Measurements from ENCODE around the gene DPH3. TPM values are rescaled to one million over a fixed set of nuclear protein-coding genes. Genes with fewer than 3 reads are reported as not detected.

Gene DPH3
- total RNA-seq, 1 donor from 2014 or later: 15.0 TPM

DNA sequence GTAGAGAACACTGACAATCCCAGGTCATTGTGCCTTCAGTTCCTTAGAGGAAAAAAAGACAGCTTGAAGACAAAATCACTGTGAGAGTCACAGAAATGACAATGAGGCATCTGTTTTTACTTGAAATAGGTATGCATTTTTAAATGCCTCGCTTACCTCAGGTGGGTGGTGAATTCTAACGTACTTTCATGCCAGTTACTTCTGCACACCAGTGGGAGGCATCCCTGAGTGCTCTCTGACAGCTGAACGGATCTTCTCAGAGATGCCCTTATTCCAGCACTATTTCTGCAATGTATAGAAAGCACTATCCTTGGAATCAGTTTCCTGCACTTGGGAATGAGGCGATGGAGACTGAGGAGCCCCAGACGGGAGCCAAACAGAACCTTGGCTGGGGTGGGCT lies 16.2 kb downstream of the DPH3 start:
- FAIRE-seq (no peak), DNase-seq (ENCODE audit: low read depth) (no peak)
- TF ChIP-seq, protein P1, sequence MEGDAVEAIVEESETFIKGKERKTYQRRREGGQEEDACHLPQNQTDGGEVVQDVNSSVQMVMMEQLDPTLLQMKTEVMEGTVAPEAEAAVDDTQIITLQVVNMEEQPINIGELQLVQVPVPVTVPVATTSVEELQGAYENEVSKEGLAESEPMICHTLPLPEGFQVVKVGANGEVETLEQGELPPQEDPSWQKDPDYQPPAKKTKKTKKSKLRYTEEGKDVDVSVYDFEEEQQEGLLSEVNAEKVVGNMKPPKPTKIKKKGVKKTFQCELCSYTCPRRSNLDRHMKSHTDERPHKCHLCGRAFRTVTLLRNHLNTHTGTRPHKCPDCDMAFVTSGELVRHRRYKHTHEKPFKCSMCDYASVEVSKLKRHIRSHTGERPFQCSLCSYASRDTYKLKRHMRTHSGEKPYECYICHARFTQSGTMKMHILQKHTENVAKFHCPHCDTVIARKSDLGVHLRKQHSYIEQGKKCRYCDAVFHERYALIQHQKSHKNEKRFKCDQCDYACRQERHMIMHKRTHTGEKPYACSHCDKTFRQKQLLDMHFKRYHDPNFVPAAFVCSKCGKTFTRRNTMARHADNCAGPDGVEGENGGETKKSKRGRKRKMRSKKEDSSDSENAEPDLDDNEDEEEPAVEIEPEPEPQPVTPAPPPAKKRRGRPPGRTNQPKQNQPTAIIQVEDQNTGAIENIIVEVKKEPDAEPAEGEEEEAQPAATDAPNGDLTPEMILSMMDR (IDR thresholded peaks at IDR 0.05; ENCODE audit: insufficient read depth, low read length, severe bottlenecking): no peak
- no peaks in the 10 kb centered on the region for H3K36me3 ChIP-seq (ENCODE audit: control insufficient read depth, insufficient read depth, low read length)
- H3K4me3 ChIP-seq (ENCODE audit: low read depth, low read length): no peak overlapping the region
- no peaks in the 10 kb centered on the region for H3K27me3 ChIP-seq (ENCODE audit: control insufficient read depth, insufficient read depth, low read length)

DNA sequence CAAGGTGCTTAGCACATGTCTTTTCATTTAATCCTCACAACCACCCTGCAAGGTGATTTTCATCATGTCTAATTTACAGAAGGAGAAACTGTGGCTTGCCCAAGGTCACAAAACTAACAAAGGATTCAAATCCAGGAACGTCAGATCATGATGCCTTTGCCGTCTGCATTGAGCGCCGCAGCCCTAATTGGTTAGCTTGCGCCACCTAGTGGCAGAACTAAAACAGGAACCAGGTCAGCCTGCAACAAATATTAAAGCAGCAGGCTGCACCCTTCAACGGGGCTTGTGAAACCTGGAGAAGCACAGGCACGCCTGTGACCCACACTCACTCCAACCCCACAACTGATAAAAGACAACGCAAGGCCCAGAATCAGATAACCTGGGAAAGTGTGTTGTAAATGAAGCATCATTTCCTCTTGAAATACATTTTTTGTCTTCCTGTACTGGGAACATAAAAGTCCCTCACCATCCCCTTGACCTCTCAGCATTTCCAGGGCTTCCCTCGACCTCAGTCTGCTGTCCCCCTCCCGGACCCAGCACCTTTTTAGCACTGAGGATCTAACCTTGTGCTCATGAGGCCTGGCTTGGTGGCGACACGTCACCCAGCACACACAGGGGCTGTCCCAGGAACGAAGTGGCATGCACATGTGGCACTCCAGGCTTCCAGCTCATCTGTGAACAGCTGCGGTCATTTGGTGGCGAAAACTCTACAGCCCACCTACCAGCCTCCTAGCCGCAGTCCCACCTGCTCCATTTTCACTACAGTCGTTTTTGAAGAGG lies 17.3 kb downstream of the DPH3 start:
- FAIRE-seq (no peak), DNase-seq (ENCODE audit: low read depth) (peak; percentile 63)
- Histone ChIP-seq H3K4me3 (ENCODE audit: low read depth, low read length) (no peak overlapping the region), H3K27me3 (ENCODE audit: control insufficient read depth, insufficient read depth, low read length) (no peaks in the 10 kb centered on the region), H3K36me3 (ENCODE audit: control insufficient read depth, insufficient read depth, low read length) (no peaks in the 10 kb centered on the region)
- TF ChIP-seq, protein P1 (IDR thresholded peaks at IDR 0.05; ENCODE audit: insufficient read depth, low read length, severe bottlenecking): peak; percentile 93

GRCh38 chr3:16245609-16246008 lies 19.1 kb downstream of the DPH3 start:
- FAIRE-seq: no peak
- no peak overlapping the region for H3K4me3 ChIP-seq (ENCODE audit: low read depth, low read length)
- H3K36me3 ChIP-seq (ENCODE audit: control insufficient read depth, insufficient read depth, low read length): no peaks in the 10 kb centered on the region
- TF ChIP-seq, protein P1 (IDR thresholded peaks at IDR 0.05; ENCODE audit: insufficient read depth, low read length, severe bottlenecking): no peak
- H3K27me3 ChIP-seq (ENCODE audit: control insufficient read depth, insufficient read depth, low read length): no peaks in the 10 kb centered on the region
- no peak for DNase-seq (ENCODE audit: low read depth)

DNA sequence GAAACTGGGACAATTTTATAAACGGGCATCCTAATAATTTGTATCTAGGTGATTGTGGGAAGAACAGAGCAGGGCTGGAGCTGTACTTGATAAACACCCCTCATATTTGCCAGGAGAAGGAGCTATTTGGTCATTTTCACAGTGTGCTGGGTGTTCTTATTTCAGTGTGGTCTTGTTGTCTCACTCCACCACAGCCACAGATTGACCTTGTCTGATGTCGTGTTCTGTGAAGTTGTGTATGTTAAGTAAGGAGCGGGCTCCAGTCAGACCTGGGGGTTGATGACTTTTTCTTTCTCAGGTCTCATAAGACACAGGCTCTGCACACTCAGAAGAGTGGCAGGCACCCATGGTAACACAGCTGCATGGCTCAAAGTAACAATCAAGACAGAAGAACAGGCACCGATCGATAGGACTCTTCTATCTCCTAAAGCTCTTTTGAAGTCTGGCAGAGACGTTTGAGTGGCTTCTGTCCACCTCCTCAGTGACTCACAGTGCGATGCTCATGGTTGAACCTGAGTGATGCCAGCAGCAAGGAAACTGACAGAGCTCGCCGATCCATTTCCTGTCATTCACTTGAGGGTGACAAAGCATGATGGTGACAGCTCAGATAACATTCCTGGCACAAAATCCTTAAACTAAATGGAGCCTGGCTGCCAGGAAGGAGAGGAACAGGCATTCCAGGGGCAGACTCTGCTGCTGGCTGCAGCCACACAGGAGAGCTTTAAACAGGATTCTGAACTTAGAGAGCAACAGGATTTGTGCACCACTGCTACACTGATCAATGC lies 20.8 kb downstream of the DPH3 start:
- no peaks in the 10 kb centered on the region for H3K36me3 ChIP-seq (ENCODE audit: control insufficient read depth, insufficient read depth, low read length)
- H3K27me3 ChIP-seq (ENCODE audit: control insufficient read depth, insufficient read depth, low read length): no peaks in the 10 kb centered on the region
- DNase-seq (ENCODE audit: low read depth) (peak; percentile 29), FAIRE-seq (no peak)
- TF ChIP-seq, protein P1 (IDR thresholded peaks at IDR 0.05; ENCODE audit: insufficient read depth, low read length, severe bottlenecking): no peak
- H3K4me3 ChIP-seq (ENCODE audit: low read depth, low read length): no peak overlapping the region

GRCh38 chr3:16242177-16242576 lies 22.6 kb downstream of the DPH3 start:
- Histone ChIP-seq H3K4me3 (ENCODE audit: low read depth, low read length) (no peak overlapping the region), H3K36me3 (ENCODE audit: control insufficient read depth, insufficient read depth, low read length) (no peaks in the 10 kb centered on the region), H3K27me3 (ENCODE audit: control insufficient read depth, insufficient read depth, low read length) (no peaks in the 10 kb centered on the region)
- TF ChIP-seq, protein P1 (IDR thresholded peaks at IDR 0.05; ENCODE audit: insufficient read depth, low read length, severe bottlenecking): no peak
- DNase-seq (ENCODE audit: low read depth) (no peak), FAIRE-seq (no peak)

Data from bronchial epithelial cell (primary cell).